Fibroblast of lung (primary cell): ENCODE results near the gene DLG2. TPM values are rescaled to one million over a fixed set of nuclear protein-coding genes. Genes with fewer than 3 reads are reported as not detected.

ENCODE experiments used
- DNase-seq, 2 donors: peaks; one replicate each; pipeline versions ENCODE4 v3.0.0 to v3.0.0-alpha.2; 2010; ENCODE audit warnings: low read depth in 2 of 2
- H2AFZ ChIP-seq: 2 replicates; pipeline ENCODE4 v1.5.1; 2012; ENCODE audit warnings: low read length, control low read depth, inconsistent platforms
- H3K27ac ChIP-seq: 2 replicates; pipeline ENCODE4 v1.5.1; 2011; ENCODE audit warnings: low read length, control low read depth; ENCODE audit not compliant: insufficient read depth
- H3K27me3 ChIP-seq: 2 replicates; pipeline ENCODE4 v1.5.1; 2011; ENCODE audit warnings: mild to moderate bottlenecking, low read length; ENCODE audit not compliant: control insufficient read depth, insufficient read depth
- H3K36me3 ChIP-seq: 2 replicates; pipeline ENCODE4 v1.5.1; 2011; ENCODE audit warnings: low read length; ENCODE audit not compliant: control insufficient read depth, insufficient read depth
- H3K4me1 ChIP-seq: 2 replicates; pipeline ENCODE4 v1.5.1; 2011; ENCODE audit warnings: low read length; ENCODE audit not compliant: control insufficient read depth, insufficient read depth; ENCODE audit errors: extremely low read depth
- H3K4me2 ChIP-seq: 2 replicates; pipeline ENCODE4 v1.5.1; 2011; ENCODE audit warnings: low read length, control low read depth; ENCODE audit not compliant: insufficient read depth; ENCODE audit errors: extremely low read depth
- H3K4me3 ChIP-seq, 4 experiments: fragments of 200-600 bp in 1 of 4; sonication (generic) in 1 of 4; replicated peaks in 1 of 4; 2 replicates each; pipeline ENCODE4 v1.5.1; 2011 to 2016; ENCODE audit warnings: low read length in 4 of 4, low read depth in 3 of 4, mild to moderate bottlenecking in 3 of 4, control low read depth in 2 of 4, inconsistent platforms in 1 of 4, mixed read lengths in 1 of 4; ENCODE audit not compliant: insufficient read depth in 1 of 4; ENCODE audit errors: control extremely low read depth in 1 of 4
- H3K79me2 ChIP-seq: 2 replicates; pipeline ENCODE4 v1.5.1; 2012; ENCODE audit warnings: mild to moderate bottlenecking, low read length, inconsistent platforms; ENCODE audit not compliant: control insufficient read depth, insufficient read depth
- H3K9ac ChIP-seq: 2 replicates; pipeline ENCODE4 v1.5.1; 2011; ENCODE audit warnings: mild to moderate bottlenecking, low read length, control low read depth; ENCODE audit not compliant: insufficient read depth
- H3K9me3 ChIP-seq: 2 replicates; pipeline ENCODE4 v1.5.1; 2012; ENCODE audit warnings: low read depth, low read length; ENCODE audit not compliant: control insufficient read depth, insufficient read depth
- H4K20me1 ChIP-seq: 2 replicates; pipeline ENCODE4 v1.5.1; 2011; ENCODE audit warnings: low read length; ENCODE audit not compliant: control insufficient read depth, insufficient read depth; ENCODE audit errors: extremely low read depth
- CTCF ChIP-seq, 2 donors: IDR thresholded peaks in 1 of 2; conservative IDR thresholded peaks in 1 of 2; 1 replicate in 1 of 2; 2 replicates in 1 of 2; pipeline ENCODE4 v1.5.1; 2011 to 2012; ENCODE audit warnings: low read length in 2 of 2, control low read depth in 1 of 2, inconsistent platforms in 1 of 2, low read depth in 1 of 2, mild to moderate bottlenecking in 1 of 2
- EZH2 ChIP-seq: IDR thresholded peaks from 2 replicates; pipeline ENCODE4 v1.5.1; 2012; ENCODE audit warnings: low read length, control low read depth, mild to moderate bottlenecking; ENCODE audit errors: missing control alignments
- polyA plus RNA-seq, 2 donors: library from polyadenylated mRNA; depleted of rRNA in 1 of 2; stranded (reverse) in 1 of 2; unstranded in 1 of 2; fragments of >200 nt; gene quantifications; 2 replicates each; pipeline ENCODE4 v1.2.1, GENCODE V29; 2011 to 2012; ENCODE audit warnings: missing spikeins in 1 of 2
- total RNA-seq: library from RNA; depleted of rRNA; stranded (reverse); fragments of >200 nt; gene quantifications from 2 replicates; pipeline ENCODE4 v1.2.1, GENCODE V29; 2014

Gene DLG2
- total and polyA plus RNA-seq, 2 donors (not counting 1 experiment from before 2014, with no cell fraction given): 0.77 to 2.3 TPM

- H3K9me3 ChIP-seq: no peaks in the 10 kb centered on the region
- no peak overlapping the region for H3K4me2 ChIP-seq
- H3K9ac ChIP-seq: no peak overlapping the region
- H3K36me3 ChIP-seq: no peaks in the 10 kb centered on the region
- TF ChIP-seq EZH2: no peak
- TF ChIP-seq CTCF (conservative IDR thresholded peaks at IDR 0.05 in 1 of 2, IDR thresholded peaks at IDR 0.05 in 1 of 2; ENCODE audit: low read depth in 1 of 2, low read length in 2 of 2): no peak
- no peaks in the 10 kb centered on the region for H3K79me2 ChIP-seq
- H3K27ac ChIP-seq: no peak overlapping the region
- no peaks in the 10 kb centered on the region for H3K4me1 ChIP-seq
- no peaks in the 10 kb centered on the region for H4K20me1 ChIP-seq
- H3K27me3 ChIP-seq: no peaks in the 10 kb centered on the region
- no peak overlapping the region for H2AFZ ChIP-seq
- H3K4me3 ChIP-seq: no peak overlapping the region
- DNase-seq: no peak
Measured at GRCh38 chr11:84036664-84037194, 1590.4 kb downstream of the DLG2 start.

- H3K36me3 ChIP-seq: no peaks in the 10 kb centered on the region
- no peak overlapping the region for H3K27ac ChIP-seq
- no peak overlapping the region for H3K4me3 ChIP-seq
Measured at GRCh38 chr11:84035645-84036044, 1591.5 kb downstream of the DLG2 start.

DNA sequence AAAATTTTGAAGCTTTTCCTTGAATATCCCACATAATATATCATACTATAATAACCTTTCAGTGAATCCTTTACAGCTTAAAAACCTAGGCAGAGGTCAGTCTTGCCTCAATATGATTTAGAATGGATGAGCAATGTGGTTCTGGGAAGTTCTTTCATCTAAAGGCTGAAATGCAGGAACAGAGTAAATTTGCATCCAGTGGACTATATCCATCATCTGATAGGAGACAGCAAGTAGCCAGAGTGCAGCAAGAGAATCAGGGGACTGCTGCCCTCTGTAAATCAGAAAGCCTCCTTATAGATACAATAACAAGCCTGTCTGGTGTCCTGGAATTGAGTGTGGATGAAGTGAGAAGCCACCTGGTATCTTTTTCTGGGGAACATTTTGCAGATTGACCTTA is 1592.7 kb downstream of the DLG2 start:
- Histone ChIP-seq H3K79me2 (no peaks in the 10 kb centered on the region), H4K20me1 (no peaks in the 10 kb centered on the region), H3K9me3 (no peaks in the 10 kb centered on the region), H2AFZ (no peak overlapping the region), H3K4me2 (no peak overlapping the region), H3K36me3 (no peaks in the 10 kb centered on the region), H3K9ac (no peak overlapping the region), H3K4me1 (no peaks in the 10 kb centered on the region), H3K27me3 (no peaks in the 10 kb centered on the region), H3K4me3 (no peak overlapping the region), H3K27ac (no peak overlapping the region)
- no peak for DNase-seq
- no peak for TF ChIP-seq EZH2
- TF ChIP-seq CTCF (conservative IDR thresholded peaks at IDR 0.05 in 1 of 2, IDR thresholded peaks at IDR 0.05 in 1 of 2; ENCODE audit: low read depth in 1 of 2, low read length in 2 of 2): no peak

More at GRCh38 chr11:84035645-84036044, 1591.5 kb downstream of the DLG2 start:
- H3K79me2 ChIP-seq: no peaks in the 10 kb centered on the region
- no peak for DNase-seq
- H3K9ac ChIP-seq: no peak overlapping the region
- H2AFZ ChIP-seq: no peak overlapping the region
- TF ChIP-seq CTCF (conservative IDR thresholded peaks at IDR 0.05 in 1 of 2, IDR thresholded peaks at IDR 0.05 in 1 of 2; ENCODE audit: low read depth in 1 of 2, low read length in 2 of 2): no peak
- no peak for TF ChIP-seq EZH2
- H3K27me3 ChIP-seq: no peaks in the 10 kb centered on the region
- H3K4me2 ChIP-seq: no peak overlapping the region
- H3K4me1 ChIP-seq: no peaks in the 10 kb centered on the region
- no peaks in the 10 kb centered on the region for H3K9me3 ChIP-seq
- H4K20me1 ChIP-seq: no peaks in the 10 kb centered on the region
